LNCaP clone FGC (cell line): ENCODE data around the gene CACNA2D3.
"Not testable (repeated sequence)": the region's sequence is repeated elsewhere in the genome, so short reads cannot be mapped to it uniquely, and the experiment has no call there.

Experiments used
- DNase-seq: peaks from one replicate; pipeline ENCODE4 v3.0.0-alpha.2; 2011; ENCODE audit warnings: low read depth
- H3K4me3 ChIP-seq: 2 replicates; pipeline ENCODE4 v1.5.1; 2011; ENCODE audit warnings: mild to moderate bottlenecking, low read depth, low read length, control low read depth
- TF ChIP-seq, protein P1 (sequence below): IDR thresholded peaks from 2 replicates; pipeline ENCODE4 v1.5.1; 2012; ENCODE audit warnings: mild to moderate bottlenecking; ENCODE audit not compliant: control insufficient read depth, insufficient read depth; ENCODE audit errors: extremely low read depth

The CACNA2D3 gene

DNA sequence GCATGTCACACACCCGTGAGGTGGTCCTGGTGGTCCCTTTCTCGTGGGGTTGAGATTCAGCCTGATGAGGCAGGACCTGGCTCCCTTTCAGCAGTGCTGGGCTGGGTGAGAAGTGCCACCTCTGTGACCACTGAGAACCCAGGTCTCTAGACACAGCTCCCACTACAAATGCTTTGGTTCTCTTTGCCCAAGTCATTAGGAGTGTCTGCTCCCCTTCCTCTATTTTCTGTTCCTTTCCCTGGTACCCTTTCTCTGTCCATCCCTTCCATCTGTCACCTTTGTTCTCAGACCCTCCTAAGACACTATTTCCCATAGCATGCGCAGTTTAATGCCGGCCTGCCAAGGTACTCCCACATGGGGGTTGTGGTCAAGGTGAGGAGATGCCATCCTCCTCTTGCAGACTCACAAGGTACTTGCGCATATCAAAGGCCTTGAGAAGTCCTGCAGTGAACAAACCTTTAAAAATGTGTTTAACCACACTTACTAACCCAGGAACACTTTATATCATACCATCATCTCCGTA is 507.8 kb downstream of the CACNA2D3 start:
- TF ChIP-seq, protein P1, sequence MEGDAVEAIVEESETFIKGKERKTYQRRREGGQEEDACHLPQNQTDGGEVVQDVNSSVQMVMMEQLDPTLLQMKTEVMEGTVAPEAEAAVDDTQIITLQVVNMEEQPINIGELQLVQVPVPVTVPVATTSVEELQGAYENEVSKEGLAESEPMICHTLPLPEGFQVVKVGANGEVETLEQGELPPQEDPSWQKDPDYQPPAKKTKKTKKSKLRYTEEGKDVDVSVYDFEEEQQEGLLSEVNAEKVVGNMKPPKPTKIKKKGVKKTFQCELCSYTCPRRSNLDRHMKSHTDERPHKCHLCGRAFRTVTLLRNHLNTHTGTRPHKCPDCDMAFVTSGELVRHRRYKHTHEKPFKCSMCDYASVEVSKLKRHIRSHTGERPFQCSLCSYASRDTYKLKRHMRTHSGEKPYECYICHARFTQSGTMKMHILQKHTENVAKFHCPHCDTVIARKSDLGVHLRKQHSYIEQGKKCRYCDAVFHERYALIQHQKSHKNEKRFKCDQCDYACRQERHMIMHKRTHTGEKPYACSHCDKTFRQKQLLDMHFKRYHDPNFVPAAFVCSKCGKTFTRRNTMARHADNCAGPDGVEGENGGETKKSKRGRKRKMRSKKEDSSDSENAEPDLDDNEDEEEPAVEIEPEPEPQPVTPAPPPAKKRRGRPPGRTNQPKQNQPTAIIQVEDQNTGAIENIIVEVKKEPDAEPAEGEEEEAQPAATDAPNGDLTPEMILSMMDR = no peak
- H3K4me3 ChIP-seq = no peak overlapping the region
- DNase-seq = no peak

DNA sequence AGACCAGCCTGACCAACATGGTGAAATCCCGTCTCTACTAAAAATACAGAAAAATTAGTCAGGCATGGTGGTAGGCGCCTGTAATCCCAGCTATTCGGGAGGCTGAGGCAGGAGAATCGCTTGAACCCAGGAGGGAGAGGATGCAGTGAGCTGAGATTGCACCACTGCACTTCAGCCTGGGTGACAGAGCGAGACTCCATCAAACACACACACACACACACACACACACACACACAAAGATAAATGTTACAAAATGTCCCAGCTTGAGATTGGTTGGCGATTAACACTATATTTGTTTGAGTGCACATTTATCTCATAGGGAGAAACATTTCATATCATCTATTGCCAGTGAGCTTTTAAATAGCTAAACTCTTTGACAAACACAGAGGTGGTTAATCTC is 508.6 kb downstream of the CACNA2D3 start:
- not testable (repeated sequence) for H3K4me3 ChIP-seq, DNase-seq

GRCh38 chr3:54631516-54632325 is 509.4 kb downstream of the CACNA2D3 start:
- H3K4me3 ChIP-seq = no peak overlapping the region
- DNase-seq = no peak
- TF ChIP-seq, protein P1 = no peak

- TF ChIP-seq, protein P1 = no peak
- no peak for DNase-seq
- H3K4me3 ChIP-seq = no peak overlapping the region
Observed at GRCh38 chr3:54632326-54632665, 509.9 kb downstream of the CACNA2D3 start.

DNA sequence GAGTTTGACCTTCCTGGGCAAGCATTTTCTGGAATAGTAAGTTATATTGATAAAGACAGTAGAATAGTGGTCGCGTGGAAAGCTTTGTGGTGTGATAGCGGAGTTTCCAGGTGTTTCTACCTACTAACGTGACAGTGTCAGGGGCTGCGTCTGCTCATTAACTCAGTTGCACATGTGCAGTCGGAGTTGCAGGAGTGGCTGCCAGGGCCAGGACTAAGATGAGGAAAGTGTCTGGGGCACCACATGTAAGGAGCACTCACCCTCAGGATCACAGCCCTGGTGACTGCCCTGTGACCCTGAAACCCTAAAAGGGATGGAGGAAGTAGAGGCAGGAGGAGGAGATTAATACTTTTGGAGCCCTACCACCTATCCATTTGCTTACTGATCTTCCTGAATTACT is 510.5 kb downstream of the CACNA2D3 start:
- DNase-seq = no peak
- TF ChIP-seq, protein P1 = no peak
- H3K4me3 ChIP-seq = no peak overlapping the region

- H3K4me3 ChIP-seq = no peak overlapping the region
- TF ChIP-seq, protein P1 = no peak
- no peak for DNase-seq
Observed at GRCh38 chr3:54633444-54634121, 511.2 kb downstream of the CACNA2D3 start.

DNA sequence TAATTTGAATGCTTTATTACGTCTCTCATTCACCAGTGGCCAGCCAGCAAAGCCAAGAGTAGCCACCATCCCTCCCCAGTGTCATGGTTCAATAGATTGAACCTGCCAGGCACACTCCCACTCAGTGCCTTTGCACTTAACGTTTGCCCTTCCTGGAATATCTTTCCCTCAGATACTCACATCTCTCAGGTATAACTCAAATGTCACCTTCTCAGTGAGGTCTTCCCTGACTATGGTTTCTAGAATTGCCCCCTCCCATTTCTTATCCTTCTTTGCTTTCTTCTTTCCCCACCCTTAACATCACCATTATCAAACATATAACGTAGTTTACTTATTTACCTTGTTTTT is 511.7 kb downstream of the CACNA2D3 start:
- TF ChIP-seq, protein P1 = no peak
- no peak overlapping the region for H3K4me3 ChIP-seq
- no peak for DNase-seq

GRCh38 chr3:54639790-54640372 is 517.5 kb downstream of the CACNA2D3 start:
- DNase-seq, H3K4me3 ChIP-seq: not testable (repeated sequence)
